ENCODE data around the gene MARCHF3. TPM values are rescaled to one million over a fixed set of nuclear protein-coding genes. Genes with fewer than 3 reads are reported as not detected.
"Not testable (repeated sequence)": the region's sequence is repeated elsewhere in the genome, so short reads cannot be mapped to it uniquely, and the experiment has no call there.

MARCHF3 gene
- total RNA-seq, 1 donor from 2014 or later, result 35.7 TPM

DNA sequence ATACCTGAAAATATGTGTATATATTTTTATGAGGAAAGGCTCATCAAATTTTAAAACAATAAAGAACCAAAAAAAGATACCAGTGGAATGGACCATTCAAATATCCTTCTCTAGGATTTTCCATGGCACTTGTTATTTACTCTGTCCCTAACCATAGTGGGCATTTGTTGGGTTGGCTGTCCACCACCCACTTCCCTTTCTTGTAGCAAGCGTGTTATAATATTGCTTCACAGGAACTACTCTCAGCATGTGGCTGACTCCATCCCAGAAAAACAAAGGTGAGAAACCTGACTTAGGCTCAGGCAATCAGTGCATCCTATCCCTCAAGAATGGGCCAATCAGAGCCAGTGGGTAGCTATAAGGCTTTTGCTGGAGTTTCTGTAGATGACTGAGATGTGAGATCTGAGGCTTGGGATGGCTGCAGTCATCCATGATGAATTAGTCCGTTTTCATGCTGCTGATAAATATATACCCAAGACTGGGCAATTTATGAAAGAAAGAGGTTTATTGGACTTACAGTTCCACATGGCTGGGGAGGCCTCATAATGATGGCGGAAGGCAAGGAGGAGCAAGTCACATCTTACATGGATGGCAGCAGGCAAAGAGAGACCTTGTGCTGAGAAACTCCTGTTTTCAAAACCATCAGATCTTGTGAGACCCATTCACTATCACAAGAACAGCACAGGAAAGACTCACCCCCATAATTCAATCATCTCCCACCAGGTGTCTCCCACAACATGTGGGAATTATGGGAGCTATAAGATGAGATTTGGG is 25.7 kb upstream of the MARCHF3 start:
- H3K4me1 ChIP-seq, result no peaks in the 10 kb centered on the region
- intact Hi-C loops (cut with micrococcal nuclease), result no loop called here
- DNase-seq, result no peak
- peaks cover 7% of the 10 kb centered on the region for H3K36me3 ChIP-seq
- H3K27me3 ChIP-seq (ENCODE audit: low read depth), result no peaks in the 10 kb centered on the region
- H3K27ac ChIP-seq (replicated peaks), result no peak overlapping the region
- no peaks in the 10 kb centered on the region for H3K9me3 ChIP-seq (replicated peaks)
- H3K4me3 ChIP-seq, result no peak overlapping the region
- TF ChIP-seq, protein P1, sequence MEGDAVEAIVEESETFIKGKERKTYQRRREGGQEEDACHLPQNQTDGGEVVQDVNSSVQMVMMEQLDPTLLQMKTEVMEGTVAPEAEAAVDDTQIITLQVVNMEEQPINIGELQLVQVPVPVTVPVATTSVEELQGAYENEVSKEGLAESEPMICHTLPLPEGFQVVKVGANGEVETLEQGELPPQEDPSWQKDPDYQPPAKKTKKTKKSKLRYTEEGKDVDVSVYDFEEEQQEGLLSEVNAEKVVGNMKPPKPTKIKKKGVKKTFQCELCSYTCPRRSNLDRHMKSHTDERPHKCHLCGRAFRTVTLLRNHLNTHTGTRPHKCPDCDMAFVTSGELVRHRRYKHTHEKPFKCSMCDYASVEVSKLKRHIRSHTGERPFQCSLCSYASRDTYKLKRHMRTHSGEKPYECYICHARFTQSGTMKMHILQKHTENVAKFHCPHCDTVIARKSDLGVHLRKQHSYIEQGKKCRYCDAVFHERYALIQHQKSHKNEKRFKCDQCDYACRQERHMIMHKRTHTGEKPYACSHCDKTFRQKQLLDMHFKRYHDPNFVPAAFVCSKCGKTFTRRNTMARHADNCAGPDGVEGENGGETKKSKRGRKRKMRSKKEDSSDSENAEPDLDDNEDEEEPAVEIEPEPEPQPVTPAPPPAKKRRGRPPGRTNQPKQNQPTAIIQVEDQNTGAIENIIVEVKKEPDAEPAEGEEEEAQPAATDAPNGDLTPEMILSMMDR (IDR thresholded peaks at IDR 0.05; ENCODE audit: borderline replicate concordance), result no peak

DNA sequence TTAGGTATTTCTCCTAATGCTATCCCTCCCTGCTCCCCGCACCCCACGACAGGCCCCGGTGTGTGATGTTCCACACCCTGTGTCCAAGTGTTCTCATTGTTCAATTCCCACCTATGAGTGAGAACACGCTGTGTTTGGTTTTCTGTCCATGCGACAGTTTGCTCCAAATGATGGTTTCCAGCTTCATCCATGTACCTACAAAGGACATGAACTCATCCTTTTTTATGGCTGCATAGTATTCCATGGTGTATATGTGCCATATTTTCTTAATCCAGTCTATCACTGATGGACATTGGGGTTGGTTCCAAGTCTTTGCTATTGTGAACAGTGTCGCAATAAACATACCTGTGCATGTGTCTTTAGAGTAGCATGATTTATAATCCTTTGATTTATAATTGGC is 23.2 kb upstream of the MARCHF3 start:
- H3K4me3 ChIP-seq; DNase-seq; H3K36me3 ChIP-seq; H3K9me3 ChIP-seq (replicated peaks); H3K4me1 ChIP-seq; H3K27ac ChIP-seq (replicated peaks); intact Hi-C loops (cut with micrococcal nuclease); H3K27me3 ChIP-seq (ENCODE audit: low read depth): not testable (repeated sequence)

DNA sequence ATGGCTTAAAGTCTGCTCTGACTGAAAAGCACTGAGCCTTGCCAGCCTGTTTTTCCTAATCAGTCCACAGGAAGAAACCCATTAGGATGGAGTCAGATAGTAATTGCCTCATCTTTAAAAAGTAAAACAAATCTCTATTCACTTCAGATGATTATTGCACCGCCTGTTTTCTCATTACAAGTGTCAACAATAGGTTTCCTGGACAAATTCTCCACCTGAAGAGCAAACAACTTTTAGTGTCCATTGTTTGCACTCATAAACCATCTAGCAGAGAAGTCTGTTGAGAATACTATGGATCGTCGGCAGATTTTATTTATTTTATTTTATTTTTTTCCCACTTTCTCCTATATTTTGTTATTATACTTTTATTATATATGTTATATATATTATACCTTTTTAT is 22.7 kb upstream of the MARCHF3 start:
- H3K4me3 ChIP-seq, result no peak overlapping the region
- no peaks in the 10 kb centered on the region for H3K27me3 ChIP-seq (ENCODE audit: low read depth)
- intact Hi-C loops (cut with micrococcal nuclease), result no loop called here
- DNase-seq, result no peak
- H3K4me1 ChIP-seq, result no peaks in the 10 kb centered on the region
- H3K27ac ChIP-seq (replicated peaks), result no peak overlapping the region
- TF ChIP-seq, protein P1 (IDR thresholded peaks at IDR 0.05; ENCODE audit: borderline replicate concordance), result no peak
- H3K36me3 ChIP-seq, result peaks cover 7% of the 10 kb centered on the region
- H3K9me3 ChIP-seq (replicated peaks), result no peaks in the 10 kb centered on the region

DNA sequence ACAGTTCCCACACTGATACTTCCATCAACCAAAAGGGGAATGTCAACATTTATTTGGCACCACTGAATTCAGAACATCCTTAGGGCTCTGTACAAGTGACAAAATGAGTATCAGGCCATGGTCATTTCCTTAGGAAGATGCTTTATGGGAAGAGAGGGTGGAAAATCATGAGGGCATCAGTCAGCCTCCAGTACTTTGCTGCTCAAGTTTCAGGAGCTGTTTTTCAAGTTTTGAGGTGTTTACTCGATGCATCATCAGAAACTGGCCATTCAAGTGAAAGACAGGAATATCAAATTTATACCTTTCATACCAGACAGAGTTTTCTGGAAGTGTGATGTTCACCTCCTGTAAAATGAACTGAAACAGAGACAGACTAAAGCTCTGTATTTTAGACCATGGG is 21.2 kb upstream of the MARCHF3 start:
- H3K4me1 ChIP-seq, result no peaks in the 10 kb centered on the region
- TF ChIP-seq, protein P1 (IDR thresholded peaks at IDR 0.05; ENCODE audit: borderline replicate concordance), result no peak
- DNase-seq, result no peak
- no peaks in the 10 kb centered on the region for H3K27me3 ChIP-seq (ENCODE audit: low read depth)
- no peak overlapping the region for H3K4me3 ChIP-seq
- intact Hi-C loops (cut with micrococcal nuclease), result no loop called here
- H3K36me3 ChIP-seq, result peaks cover 7% of the 10 kb centered on the region
- H3K27ac ChIP-seq (replicated peaks), result no peak overlapping the region
- H3K9me3 ChIP-seq (replicated peaks), result no peaks in the 10 kb centered on the region

DNA sequence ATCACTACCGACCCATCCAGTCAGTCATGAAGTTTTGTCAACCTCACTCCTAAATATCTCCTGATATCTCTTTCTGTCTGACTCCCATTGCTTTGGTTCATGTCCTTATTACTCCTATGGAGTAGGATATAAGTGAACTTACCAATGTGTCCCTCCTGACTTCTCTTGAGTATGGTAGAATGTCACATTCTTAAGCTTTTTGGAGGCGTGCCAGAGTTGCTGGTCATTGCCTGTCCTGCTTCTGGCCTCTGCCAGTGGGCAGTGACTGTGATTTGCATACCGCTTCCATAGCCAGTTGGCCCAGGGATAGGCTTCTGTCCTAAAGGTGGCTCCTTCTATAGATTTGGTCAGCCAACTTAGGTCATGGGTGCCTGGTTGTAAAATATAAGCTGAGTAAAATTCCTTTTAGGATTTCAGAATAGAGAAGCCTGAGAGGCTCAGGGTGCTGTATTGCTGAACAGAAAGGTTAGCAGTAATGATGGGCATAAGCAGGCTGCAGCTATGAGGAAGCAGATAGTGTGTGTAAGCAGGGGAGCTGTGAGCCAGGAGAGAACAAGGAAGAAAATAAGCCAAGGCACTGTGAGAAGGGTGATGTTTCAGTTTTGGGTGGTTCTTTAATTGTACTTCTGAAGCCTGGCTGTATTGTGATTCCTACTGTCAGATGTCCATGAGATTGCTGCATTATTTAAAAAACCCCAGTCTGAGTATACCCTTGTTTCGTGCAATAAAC is 16.1 kb upstream of the MARCHF3 start:
- no peaks in the 10 kb centered on the region for H3K36me3 ChIP-seq
- no peak overlapping the region for H3K27ac ChIP-seq (replicated peaks)
- TF ChIP-seq, protein P1 (IDR thresholded peaks at IDR 0.05; ENCODE audit: borderline replicate concordance), result no peak
- H3K4me1 ChIP-seq, result peaks cover 10% of the 10 kb centered on the region
- no peak overlapping the region for H3K4me3 ChIP-seq
- no peaks in the 10 kb centered on the region for H3K27me3 ChIP-seq (ENCODE audit: low read depth)
- no peak for DNase-seq
- no peaks in the 10 kb centered on the region for H3K9me3 ChIP-seq (replicated peaks)
- intact Hi-C loops (cut with micrococcal nuclease), result loop anchor here (10.0 kb wide), 1 partner anchor 212 kb away; no protein-coding TSS in a partner anchor

DNA sequence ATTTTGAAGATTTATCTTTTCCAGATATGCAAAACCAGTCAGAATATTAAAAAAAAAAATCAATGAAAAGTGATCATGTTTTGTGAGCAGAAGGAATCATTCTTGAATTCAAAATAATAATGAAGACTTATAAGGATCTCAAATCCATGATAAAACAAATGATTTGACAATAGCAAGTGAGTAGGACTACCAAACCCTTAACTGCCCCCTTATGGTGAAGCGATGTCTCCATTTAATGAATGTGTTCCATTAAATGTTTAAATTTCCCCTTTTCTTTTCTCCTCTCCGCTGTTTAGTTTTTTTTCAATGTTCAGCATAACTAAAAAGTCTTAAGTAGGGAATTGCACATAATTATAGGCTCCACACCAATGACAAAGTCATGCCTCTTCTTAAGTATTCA is 12.2 kb upstream of the MARCHF3 start:
- H3K27ac ChIP-seq (replicated peaks), result no peak overlapping the region
- H3K4me3 ChIP-seq, result no peak overlapping the region
- no peaks in the 10 kb centered on the region for H3K27me3 ChIP-seq (ENCODE audit: low read depth)
- TF ChIP-seq, protein P1 (IDR thresholded peaks at IDR 0.05; ENCODE audit: borderline replicate concordance), result peak; percentile 47
- no peaks in the 10 kb centered on the region for H3K9me3 ChIP-seq (replicated peaks)
- intact Hi-C loops (cut with micrococcal nuclease), result loop anchor here (10.0 kb wide), 1 partner anchor 208 kb away; no protein-coding TSS in a partner anchor
- H3K36me3 ChIP-seq, result no peaks in the 10 kb centered on the region
- H3K4me1 ChIP-seq, result peaks cover 43% of the 10 kb centered on the region
- DNase-seq, result no peak
